ENCODE data around the gene CPLX4.

DNA sequence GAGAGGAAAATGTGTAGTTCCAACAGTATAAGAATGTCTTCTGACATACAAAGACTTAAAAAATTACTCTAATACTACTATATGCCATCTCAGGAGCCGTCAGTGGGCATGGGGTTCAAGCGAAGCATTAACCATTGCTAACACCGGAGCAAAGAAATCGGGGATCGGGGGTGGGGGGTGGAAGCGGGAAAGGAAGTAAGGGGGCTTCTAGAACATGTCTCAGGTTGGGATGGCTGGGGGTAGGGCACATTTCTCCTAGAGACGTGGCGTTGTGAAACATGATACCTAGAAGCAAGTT lies 39.9 kb upstream of the CPLX4 start:
- TF ChIP-seq EZH2 (IDR thresholded peaks at IDR 0.05; ENCODE audit: insufficient read depth, poor library complexity, severe bottlenecking) (no peak), EZH2phosphoT487 (IDR thresholded peaks at IDR 0.05; ENCODE audit: insufficient read depth, low read depth) (no peak)
